Thoracic aorta endothelial cell (primary cell): ENCODE results near the gene GTF3C2. TPM values are rescaled to one million over a fixed set of nuclear protein-coding genes. Genes with fewer than 3 reads are reported as not detected.

Experiments
- total RNA-seq: library from RNA; depleted of rRNA; stranded (reverse); fragments of >200 nt; gene quantifications from 2 replicates; pipeline ENCODE4 v1.2.3, GENCODE V29; 2012

The GTF3C2 gene, protein sequence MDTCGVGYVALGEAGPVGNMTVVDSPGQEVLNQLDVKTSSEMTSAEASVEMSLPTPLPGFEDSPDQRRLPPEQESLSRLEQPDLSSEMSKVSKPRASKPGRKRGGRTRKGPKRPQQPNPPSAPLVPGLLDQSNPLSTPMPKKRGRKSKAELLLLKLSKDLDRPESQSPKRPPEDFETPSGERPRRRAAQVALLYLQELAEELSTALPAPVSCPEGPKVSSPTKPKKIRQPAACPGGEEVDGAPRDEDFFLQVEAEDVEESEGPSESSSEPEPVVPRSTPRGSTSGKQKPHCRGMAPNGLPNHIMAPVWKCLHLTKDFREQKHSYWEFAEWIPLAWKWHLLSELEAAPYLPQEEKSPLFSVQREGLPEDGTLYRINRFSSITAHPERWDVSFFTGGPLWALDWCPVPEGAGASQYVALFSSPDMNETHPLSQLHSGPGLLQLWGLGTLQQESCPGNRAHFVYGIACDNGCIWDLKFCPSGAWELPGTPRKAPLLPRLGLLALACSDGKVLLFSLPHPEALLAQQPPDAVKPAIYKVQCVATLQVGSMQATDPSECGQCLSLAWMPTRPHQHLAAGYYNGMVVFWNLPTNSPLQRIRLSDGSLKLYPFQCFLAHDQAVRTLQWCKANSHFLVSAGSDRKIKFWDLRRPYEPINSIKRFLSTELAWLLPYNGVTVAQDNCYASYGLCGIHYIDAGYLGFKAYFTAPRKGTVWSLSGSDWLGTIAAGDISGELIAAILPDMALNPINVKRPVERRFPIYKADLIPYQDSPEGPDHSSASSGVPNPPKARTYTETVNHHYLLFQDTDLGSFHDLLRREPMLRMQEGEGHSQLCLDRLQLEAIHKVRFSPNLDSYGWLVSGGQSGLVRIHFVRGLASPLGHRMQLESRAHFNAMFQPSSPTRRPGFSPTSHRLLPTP
- 45.1 and 51.3 TPM in 2 replicates for total RNA-seq

DNA sequence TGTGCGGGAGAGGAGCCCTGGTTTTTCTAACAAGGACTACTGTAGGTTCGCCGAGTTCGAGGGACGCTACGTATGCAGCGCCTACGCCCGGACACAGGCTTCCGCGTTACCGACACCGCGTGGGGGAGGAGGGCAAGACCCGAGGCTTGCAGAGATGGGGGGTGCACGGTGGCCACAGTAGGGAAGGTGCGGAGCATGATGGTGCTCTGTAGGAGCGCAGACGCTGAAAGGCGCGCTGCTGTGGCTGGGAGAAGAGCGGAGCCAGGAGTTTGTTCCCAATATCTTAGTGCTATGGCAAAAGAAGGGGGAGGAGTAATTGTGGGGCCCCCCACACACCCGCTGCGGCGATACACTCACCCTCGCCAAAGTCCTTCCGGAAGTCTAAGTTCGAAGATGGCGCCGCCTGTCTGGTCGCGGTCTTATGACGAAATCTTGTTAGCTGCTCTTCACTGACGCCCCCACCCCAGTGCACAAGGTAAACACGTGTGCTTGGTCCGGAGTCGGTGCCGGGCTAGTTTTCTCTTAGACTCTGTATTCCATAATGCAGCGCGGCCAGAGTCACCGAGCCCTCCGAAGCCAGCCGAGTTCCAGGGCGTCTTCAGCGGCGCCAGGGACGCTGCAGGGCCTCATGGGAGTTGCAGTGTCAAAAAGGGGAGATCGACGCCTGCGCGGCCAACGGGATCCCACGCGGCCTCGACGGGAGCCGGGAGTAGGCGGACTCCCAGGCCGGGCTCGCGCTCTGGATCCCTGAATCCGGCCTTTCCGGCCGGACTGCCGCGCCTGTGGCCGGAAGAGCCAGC is at the start of gene GTF3C2:
TSS of gene GTF3C2 (minus strand) at position 383 of the 800 bp plus-strand sequence. CDS start 13,210 bp downstream, outside the sequence.

DNA sequence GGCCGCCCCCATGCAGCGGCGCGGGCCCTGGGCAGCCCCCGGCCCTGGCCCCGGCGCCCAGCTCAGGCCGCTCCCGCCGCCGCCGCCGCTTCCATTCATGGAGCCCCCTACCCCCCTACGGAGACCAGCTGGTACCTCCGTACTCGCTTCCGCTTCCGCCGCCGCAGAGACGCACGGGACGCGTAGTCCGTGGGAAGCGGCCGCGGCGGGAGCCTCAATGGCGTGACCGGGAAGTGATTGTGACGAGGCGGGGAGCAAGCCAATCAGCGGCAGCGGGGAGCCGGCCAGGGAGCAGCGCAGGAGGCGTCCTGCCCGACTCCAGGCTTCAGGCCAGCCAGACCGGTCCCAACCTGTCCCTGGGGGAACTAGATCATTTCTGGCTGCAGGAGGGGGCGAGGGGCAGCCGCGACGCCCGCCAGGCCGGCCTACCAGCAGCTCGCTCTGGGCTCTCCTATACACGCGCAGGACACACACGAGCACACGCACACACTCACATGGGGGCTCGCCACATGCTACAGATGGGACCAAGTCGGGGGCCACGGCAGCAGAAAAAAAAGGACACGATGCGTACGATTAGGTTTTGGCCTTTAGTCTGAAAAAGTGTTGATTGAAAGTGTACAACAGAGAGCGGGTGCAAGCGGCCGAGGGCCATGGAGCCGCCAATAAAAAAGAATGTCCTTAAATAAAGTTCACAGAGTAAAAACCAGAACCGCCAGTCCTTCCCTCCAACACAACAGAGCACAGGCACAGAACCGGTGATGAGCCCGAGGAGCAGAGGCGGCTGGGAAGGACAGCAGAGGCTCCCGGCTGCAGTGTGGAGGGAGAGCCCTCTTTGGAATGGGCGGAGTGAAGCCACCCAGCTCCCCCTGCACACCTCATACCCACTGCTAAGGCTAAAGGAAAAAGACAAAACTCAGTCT is 24.3 kb upstream of the GTF3C2 start, which contains the start of gene ZNF513:
TSS of gene ZNF513 (minus strand) at position 109 of the 920 bp plus-strand sequence. CDS start 208 bp downstream, outside the sequence.

DNA sequence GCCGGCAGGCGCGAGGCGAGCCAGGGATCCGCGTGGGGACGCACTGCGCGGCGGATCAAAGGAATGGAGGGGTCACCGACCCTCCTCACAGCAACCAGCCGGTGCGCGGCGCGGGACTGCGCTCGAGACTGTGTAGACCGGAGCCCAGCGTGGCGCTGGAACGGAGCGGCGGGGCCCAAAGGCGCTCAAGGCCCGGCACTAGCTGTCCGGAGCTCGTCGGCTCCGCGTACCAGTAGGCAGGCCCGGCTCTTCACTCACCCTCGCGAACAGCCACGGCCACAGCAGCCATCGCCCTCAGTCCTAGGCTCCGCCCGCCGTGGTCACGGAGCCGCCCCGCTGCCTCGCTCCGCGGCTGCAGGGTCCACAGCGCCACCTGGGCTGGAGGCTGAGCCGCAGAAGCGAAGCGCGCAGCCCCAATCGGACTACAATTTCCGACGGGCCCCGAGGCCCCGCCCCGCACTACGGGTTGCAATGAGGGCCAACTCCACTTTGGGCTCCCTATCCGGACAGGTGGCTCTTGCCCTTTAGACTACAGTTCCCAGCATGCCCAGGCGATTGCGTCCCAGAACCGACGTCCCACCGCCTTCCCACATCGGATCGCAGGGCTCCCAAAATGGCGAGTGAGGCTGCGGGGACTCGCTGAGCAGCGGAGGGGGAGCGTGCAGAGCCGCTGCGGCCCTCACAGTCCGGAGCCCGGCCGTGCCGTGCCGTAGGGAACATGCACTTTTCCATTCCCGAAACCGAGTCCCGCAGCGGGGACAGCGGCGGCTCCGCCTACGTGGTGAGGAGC is 13.7 kb upstream of the GTF3C2 start, which contains the start of the genes EIF2B4 and SNX17:
TSS of gene EIF2B4 (minus strand) at position 313 of the 790 bp plus-strand sequence. CDS start at position 289, 24 bp downstream.
TSS of gene SNX17 (plus strand) at position 591 of the 790 bp plus-strand sequence. CDS start at position 719, 128 bp downstream.

DNA sequence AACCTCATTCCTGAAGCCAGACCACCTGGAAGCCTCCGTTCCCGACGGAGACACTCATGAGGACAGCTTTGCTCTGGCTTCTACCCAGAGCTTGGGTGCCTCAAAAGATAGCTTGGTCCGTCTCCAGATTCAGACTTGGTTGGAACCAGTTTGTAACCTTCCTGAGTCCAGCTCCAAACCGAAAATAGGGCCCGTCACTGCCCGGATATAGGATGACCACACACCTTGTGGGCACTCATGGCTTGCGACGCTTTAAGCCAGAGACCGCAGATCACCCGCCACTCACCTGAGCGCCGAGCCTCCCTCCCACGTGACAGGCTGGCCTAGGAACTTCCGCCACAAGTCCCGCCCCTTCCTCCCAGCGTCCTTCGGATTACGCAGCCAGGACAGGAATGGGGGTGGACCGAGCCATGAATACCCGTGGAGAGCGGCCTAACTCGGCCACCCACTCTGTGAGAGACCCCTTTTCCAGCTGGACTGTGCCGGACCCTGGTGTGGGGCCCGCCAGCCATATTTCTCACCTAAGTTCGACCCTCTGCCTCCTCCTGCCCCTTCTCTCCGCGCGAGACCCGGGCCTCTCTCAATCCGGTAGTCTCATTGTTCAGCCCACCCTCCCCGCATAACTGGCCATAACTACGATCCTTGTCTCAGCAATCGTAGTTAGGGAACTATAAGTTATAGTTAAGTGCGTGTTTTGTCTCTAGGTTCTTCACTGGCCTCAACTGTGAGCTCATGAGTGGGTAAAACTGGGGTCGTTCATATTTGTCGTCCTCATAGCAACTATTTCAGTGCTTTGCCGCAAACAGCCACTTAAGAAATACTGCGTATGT is 33.6 kb downstream of the GTF3C2 start, which contains the start of gene MPV17:
TSS of gene MPV17 (minus strand) at position 332 of the 830 bp plus-strand sequence. CDS start 580 bp downstream, outside the sequence.

DNA sequence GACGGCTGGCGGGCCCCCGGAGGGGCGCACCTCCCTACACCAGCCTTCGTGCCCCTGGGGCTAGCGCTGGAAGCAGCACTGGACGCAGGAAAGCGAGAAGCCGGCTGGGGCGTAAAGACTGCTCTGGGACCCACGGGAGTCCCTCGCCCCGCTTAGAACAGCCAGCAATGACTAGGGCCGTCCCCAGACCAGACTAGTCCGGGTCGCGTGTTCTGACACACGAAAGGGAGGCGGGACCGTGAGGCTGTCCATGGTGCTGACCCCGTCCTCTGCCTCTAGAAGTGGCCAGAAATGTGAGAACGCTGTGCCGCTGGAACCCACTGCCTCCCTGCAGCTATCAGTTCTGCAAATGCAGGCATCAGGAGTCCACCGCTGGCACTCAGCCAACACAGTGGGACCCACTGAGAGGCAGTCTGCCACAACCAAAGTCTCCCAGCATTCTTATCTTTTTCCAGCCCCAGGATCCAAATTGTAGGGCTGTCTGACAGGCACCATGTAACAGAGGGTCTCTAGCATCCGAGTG is 48.1 kb downstream of the GTF3C2 start, which contains the start of gene UCN:
TSS of gene UCN (minus strand) at position 87 of the 523 bp plus-strand sequence. CDS start 550 bp downstream, outside the sequence.

DNA sequence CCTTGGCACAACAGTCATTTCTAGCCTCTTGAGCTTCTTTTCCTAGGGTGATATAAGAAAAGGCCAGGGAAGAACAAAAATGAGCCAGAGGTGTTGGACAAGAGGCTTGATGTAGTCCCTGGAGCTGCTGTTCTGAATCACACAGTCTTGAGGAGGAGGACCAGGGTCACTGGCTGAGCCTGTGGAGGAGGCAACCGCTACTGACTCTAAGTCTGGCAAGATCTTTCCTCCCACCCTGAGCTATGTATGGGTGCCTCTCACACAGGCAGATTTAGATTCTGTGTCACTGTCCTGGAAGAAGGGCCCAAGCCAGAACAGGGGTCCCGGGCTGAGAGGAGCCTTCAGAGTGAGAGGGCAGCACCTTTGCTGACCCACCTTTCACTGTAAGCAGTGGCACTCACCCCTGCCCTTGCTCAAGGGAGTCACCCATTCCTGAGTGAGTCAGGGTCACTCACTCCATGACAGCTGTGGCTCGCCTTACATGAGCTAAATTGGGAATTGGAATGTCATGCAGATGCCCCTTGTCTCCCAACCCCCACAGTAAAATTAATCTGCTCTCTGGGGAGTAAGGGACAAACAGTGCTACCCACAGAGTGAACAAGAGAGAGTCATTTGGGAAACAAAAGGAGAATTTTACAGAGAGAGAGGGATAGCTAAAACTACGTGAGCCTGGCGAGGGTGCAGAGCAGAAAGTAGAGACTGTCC is 74.6 kb downstream of the GTF3C2 start, which contains the start of gene TRIM54:
TSS of gene TRIM54 (plus strand) at position 575 of the 705 bp plus-strand sequence. CDS start 303 bp downstream, outside the sequence.

Other genes with a start within 250 kb of the GTF3C2 start
- gene CGREF1, start 237.6 kb downstream of the GTF3C2 start, total RNA-seq: 1.3 and 3.0 TPM in 2 replicates
- gene ABHD1, start 232.9 kb downstream of the GTF3C2 start, total RNA-seq: 0.13 TPM in 1 of 2 replicates, not detected in the other
- gene PREB, start 222.1 kb downstream of the GTF3C2 start, total RNA-seq: 38.4 and 42.0 TPM in 2 replicates
- gene PRR30, start 217.4 kb downstream of the GTF3C2 start, total RNA-seq: not detected in 2 replicates
- not detected in 2 replicates for gene TCF23, start 207.8 kb downstream of the GTF3C2 start, total RNA-seq
- 84.8 and 101 TPM in 2 replicates for gene ATRAID, start 144.7 kb downstream of the GTF3C2 start, total RNA-seq
- gene SLC5A6, start 144.5 kb downstream of the GTF3C2 start, total RNA-seq: 41.8 and 50.3 TPM in 2 replicates
- 46.7 and 70.7 TPM in 2 replicates for gene CAD, start 139.4 kb downstream of the GTF3C2 start, total RNA-seq
- 0.36 TPM in 1 of 2 replicates, not detected in the other for gene SLC30A3, start 93.7 kb downstream of the GTF3C2 start, total RNA-seq
- not detected in 2 replicates for gene DNAJC5G, start 81.3 kb downstream of the GTF3C2 start, total RNA-seq
- gene TRIM54, start 74.3 kb downstream of the GTF3C2 start, total RNA-seq: not detected in 2 replicates
- gene UCN, start 48.3 kb downstream of the GTF3C2 start, total RNA-seq: 0.13 and 0.36 TPM in 2 replicates
- gene MPV17, start 33.7 kb downstream of the GTF3C2 start, total RNA-seq: 52.3 and 60.1 TPM in 2 replicates
- gene EIF2B4, start 13.6 kb upstream of the GTF3C2 start, total RNA-seq: 32.6 and 34.1 TPM in 2 replicates
- 106 and 126 TPM in 2 replicates for gene SNX17, start 13.9 kb upstream of the GTF3C2 start, total RNA-seq
- gene ZNF513, start 24.0 kb upstream of the GTF3C2 start, total RNA-seq: 7.4 and 10.7 TPM in 2 replicates
- gene PPM1G, start 52.8 kb upstream of the GTF3C2 start, total RNA-seq: 133 and 134 TPM in 2 replicates
- gene NRBP1, start 71.9 kb upstream of the GTF3C2 start, total RNA-seq: 116 and 119 TPM in 2 replicates
- 0.53 and 0.57 TPM in 2 replicates for gene KRTCAP3, start 85.6 kb upstream of the GTF3C2 start, total RNA-seq
- gene IFT172, start 133.0 kb upstream of the GTF3C2 start, total RNA-seq: 25.4 and 25.9 TPM in 2 replicates
- gene FNDC4, start 138.4 kb upstream of the GTF3C2 start, total RNA-seq: 17.3 and 18.1 TPM in 2 replicates
- gene GCKR, start 140.1 kb upstream of the GTF3C2 start, total RNA-seq: 9.2 and 9.6 TPM in 2 replicates
- 61.0 and 66.8 TPM in 2 replicates for gene ZNF512, start 226.3 kb upstream of the GTF3C2 start, total RNA-seq